HS-5 (cell line): ENCODE data around the gene CCR5.
A peak's percentile ranks its signal among the peaks of the same experiment; 100 is the strongest.

Experiments
- DNase-seq: peaks from one replicate; pipeline ENCODE4 v3.0.0-alpha.2; 2012; ENCODE audit warnings: low read depth

The CCR5 gene

DNA sequence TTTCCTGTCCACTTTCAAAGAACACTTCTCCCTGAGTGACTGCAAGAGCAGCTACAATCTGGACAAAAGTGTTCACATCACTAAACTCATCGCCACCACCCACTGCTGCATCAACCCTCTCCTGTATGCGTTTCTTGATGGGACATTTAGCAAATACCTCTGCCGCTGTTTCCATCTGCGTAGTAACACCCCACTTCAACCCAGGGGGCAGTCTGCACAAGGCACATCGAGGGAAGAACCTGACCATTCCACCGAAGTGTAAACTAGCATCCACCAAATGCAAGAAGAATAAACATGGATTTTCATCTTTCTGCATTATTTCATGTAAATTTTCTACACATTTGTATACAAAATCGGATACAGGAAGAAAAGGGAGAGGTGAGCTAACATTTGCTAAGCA lies 38.1 kb downstream of the CCR5 start:
- DNase-seq, result no peak

DNA sequence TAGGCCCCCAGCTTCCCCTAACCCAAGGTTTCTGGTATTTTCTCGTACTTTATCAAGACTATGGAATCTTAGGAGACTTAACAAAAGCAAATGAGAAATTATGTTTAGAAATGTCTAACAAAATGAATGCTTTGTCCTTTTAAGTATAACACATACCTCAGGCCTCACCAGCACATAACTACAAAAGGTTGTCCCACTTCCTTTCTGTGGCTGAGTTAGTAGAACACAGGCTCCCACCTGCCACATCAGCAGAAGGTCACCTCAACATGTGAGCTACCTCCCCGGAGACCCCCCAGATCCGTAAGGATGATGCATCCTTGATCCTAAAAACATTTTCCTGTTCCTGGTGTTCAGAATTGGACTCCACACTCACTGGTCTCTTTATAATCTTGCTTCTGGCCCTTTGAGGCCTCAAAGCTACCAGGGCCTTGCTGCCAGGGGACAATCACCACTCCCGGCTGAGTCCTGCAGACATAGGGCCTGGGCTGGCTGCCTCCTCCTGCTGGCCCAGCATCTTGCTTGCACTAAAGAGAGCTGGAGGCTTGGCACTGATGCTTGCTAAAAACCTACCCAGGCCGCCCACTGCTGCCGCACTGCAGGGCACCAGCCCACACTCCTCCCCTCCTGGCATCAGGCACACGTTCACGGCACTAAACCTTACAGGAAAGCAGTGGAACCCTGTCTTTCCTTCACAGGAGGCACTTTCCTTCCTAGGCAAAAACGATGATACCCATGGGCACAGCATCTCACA lies 39.2 kb downstream of the CCR5 start:
- DNase-seq, result no peak

DNA sequence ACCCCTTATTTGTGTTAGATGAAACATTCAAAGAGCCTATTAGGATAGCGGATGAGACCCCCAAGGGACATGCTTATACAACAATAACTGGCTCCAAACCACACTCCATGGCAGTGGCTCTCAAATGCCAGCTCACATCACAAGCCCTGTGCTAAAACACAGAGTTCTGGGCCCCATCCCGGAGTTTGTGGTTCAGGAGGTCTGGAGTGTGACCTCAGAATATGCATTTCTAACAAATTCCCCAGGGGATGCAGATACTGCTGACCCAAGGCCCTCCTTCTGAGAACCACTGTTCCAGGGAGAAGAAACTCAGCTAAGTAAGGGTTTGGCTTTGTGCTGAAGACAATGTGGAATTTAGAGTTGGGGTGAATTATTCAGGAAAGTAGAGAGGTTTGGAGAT lies 39.9 kb downstream of the CCR5 start:
- no peak for DNase-seq

DNA sequence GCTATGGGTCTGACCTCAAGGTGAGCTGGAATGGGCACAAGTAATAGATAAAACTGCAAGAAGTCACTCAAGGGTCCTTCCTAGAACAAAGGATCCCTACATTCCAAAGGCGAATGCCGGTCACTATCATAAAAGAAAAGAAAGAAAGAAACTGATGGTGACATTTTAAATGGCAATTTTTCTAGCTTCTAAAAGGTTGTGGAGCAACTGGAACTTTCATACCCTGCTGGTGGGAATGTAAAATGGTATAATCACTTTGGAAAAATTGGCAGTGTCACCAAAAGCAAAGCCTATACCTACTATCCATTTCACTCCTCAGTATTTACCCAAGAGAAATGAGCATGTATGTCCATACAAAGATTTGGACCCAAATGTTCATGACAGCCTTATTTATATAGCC lies 40.5 kb downstream of the CCR5 start:
- no peak for DNase-seq

DNA sequence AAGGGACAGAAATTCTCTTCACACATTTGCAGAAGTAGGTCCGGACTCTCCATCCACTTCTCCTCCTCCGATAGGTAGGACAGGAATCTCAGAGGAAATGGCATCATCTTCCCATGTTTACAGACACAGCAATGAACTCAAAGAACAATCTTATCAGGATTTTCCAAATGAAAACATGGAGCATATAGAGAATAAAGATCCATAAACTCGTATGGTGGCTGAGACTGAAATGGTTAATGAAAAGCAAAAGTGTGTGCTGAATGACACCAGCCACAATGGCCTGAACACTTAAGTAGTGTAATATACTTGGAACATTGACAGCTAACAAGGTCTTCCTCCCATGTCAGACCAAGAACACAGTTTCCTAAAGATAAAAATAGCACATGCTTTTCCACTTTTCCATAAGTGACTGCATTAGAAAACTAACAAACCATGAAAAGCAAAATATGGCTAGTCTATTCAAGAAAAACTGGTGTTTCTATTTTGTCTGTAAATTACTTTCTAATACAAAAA lies 42.1 kb downstream of the CCR5 start:
- DNase-seq, result no peak

DNA sequence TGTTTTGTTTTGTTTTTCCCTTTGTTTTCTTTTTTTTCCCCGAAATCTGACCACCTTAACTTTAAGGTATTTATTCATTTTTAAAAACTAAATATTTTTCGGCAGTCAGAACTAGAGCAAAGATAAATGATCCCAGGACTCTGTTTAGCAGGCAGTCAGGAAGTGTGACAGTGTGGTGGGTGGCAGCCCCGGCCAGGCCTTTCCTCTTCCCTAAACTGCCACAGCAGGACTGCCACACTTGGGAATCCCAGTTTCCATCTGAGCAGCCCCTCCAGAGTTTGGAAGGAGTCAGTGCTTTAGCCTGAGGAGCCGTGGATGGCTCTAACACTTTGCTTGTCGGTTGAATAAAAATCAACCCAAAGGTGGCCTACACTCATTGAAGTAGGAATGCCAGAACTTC lies 43.2 kb downstream of the CCR5 start:
- no peak for DNase-seq

DNA sequence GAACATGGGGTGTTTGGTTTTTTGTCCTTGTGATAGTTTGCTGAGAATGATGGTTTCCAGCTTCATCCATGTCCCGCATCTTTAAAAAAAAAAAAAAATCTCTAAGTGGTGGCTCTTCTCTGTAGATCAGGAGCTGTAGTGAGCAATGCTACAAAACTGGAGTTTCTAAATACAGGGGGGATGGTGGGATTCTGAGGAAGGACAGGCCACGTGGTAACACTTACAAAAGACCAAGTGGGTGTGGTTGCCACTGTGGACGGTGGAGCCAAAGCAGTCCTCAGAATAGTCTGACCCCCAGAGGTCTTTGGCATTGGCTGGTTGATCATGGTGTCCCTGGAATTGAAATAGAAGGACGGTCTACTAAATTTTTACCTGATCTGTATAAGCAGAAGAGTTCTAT lies 44.0 kb downstream of the CCR5 start:
- DNase-seq, result no peak

DNA sequence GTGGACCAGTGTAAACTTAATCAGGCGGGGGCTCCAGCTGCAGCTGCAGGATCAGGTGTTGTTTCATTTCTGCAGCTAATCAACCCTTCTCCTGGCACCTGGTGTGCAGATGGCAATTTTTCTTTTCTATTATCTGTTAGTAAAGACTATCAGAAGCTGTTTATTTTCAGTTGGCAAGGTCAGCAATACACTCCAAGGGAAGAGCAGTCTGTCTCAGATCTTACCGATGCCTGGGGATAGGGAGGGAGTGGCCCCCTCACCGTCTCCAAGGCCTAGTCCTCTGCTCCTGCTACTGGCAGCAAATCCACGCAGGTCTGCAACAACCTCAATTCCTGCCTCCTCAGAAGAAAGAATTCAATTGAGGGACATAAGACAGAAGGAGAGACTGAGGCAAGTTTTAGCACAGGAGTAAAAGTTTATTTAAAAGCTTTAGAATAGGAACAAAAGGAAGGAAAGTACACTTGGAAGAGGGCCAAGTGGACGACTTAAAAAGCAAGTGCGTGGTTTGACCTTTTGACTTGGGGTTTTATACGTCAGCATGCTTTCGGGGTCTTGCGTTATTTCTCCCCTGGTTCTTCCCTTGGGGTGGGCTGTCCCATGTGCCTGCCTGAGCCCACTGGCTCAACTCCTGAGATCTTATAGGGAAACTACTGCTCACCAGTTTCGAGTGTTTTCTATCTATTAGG lies 45.5 kb downstream of the CCR5 start:
- no peak for DNase-seq

DNA sequence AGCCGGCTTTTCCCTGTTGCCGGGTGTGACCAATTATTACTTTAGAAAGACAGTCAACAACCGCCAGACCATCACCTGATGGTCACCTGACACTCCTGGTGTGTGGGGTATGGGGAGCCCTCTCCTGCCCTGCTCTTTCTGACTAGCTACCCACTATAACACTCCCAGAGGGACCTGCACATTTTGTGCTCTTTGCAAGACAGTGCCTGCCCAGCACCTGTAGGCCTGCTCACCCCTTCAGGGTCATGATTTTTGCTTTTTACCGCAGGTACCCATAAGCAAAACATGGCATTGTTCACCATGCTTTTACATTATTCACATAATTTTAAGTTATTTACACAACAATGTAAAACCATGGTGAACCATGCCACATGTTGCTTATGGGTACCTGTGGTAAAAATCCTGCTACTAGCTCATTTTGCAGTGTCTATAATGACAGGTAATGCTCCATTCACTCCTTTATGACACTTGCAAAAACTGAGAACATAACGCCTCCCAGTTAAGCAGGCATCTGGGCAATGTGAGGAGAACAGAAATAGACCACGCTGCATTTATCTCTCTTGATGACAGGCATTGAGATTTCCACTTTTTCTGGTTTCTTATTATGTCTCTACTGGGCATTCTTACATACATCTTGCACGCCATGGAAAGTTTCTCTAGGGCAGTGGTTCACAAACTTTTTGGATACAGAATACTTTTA lies 46.2 kb downstream of the CCR5 start:
- no peak for DNase-seq

DNA sequence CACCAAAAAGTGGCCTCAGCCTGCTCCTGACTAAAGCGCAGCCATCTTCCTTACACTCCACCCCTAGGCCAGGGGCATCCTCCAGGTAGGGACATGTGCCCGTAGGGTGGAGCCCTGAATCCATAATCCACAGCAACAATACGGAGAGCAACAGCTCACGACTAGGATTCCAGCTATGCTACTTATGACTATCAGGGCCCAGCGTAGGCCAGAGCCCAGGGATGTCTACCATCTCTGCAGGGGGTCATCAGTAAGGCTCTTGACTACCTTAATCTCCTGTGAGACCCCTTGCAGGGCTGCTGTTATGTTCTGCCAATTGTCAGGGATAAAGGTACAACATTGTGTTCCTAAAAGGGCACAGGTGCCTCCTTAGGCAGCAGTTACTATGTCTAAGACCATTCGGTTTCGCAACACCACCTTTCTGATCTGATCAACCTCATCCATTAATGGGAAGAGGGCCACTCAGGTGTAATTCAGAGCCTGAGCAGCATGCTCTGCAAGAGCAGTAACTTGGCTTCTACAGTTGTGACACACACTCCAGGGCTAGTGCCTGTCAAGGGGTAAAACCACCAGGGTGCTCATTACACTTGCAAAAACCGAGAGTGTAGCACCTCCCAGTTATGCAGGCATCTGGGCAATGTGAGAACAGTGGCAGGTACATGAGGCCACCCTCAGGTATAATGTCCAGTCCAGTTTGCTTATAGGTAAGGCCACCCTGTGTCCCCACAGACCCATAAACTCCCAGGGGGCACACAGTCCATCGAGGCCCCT lies 47.3 kb downstream of the CCR5 start:
- DNase-seq, result no peak

DNA sequence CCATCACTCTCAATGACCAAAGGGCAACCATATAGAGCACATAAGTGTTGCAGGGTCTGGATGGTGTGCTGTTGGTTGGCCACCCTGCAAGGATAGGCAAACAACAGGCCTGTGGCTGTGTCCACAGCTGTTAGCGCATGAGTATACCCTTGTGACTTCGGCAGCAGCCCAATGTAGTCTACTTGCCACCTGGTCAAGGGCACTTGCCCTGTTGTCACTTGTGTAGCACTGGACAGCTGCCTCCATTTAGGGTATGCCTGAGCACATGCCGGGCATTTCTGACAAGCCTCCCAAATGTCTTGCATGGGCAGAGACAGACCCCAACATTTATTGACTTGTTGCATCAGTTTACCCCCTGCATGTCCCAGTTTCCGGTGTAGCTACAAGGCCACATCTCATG lies 49.1 kb downstream of the CCR5 start:
- DNase-seq, result no peak

DNA sequence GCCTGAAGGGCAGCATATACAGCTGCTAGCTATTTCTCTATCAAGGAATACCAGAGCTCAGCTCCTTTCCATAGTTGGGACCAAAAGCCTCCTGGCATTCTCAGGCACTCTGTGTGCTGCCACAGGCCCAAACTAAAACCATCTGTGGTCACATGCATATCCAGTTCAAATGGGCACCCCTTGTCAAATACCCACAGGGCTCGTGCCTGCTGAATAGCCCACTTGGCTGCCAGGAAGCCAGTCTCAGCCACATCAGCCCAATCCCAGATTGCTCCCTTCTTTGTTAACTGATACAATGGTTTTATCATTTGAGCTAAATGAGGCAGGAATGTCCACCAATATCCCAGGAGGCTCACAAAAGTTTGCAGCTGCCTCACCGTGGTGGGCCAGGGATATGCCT lies 50.2 kb downstream of the CCR5 start:
- no peak for DNase-seq

DNA sequence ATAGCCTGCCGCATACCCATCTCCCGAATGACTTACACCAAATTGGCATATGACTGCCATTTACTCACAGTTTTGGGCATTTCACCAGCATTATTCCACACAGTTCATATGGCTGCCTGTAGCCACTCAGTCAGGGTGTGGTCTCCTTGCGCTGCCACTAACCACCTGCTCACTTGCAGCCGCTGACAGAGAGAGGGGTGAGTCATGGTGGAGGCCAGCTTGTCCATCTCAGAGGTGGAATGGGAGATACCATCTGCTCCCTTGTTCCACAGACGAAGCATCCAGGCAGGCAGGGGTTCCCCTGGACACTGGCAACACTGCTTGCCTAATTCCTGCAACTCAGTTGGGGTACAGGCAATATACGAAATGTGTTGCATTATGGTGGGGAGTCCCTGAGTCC lies 51.9 kb downstream of the CCR5 start:
- peak; percentile 70 for DNase-seq

DNA sequence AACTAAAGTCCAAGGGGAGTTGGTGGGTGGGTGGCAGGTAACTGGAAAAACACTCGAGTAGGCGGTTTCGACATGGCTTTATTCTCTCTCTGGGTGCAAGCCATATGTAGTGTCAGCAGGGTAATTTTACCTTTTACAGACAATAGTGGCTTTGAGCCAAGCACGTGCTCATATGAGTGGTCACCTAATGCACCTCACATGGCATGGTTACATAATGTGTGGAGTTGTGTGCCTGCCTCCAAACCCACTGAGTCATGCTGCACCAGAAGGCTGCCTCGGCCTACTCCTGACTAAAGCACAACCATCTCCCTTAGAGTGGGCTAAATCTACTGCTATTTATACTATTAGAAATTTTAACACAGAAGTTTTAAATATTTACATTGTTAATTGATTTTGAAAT lies 52.8 kb downstream of the CCR5 start:
- peak; percentile 54 for DNase-seq
